CD4-positive, alpha-beta T cell treated with Interleukin-17A for 4 hours (primary cell): ENCODE measurements around the gene NEDD8.
A peak's percentile ranks its signal among the peaks of the same experiment; 100 is the strongest.

ENCODE experiments used
- DNase-seq: peaks from one replicate; pipeline ENCODE4 v3.0.0-alpha.2; 2020; ENCODE audit warnings: mixed read lengths

The NEDD8 gene

GRCh38 chr14:24232121-24232644, at the start of gene NEDD8:
TSS of gene NEDD8 (minus strand) at chr14:24232367. CDS start at chr14:24232267, 100 bp downstream.
- peak; percentile 89 for DNase-seq

- no peak for DNase-seq
Measured at GRCh38 chr14:24281636-24282035, 49.5 kb upstream of the NEDD8 start.

DNA sequence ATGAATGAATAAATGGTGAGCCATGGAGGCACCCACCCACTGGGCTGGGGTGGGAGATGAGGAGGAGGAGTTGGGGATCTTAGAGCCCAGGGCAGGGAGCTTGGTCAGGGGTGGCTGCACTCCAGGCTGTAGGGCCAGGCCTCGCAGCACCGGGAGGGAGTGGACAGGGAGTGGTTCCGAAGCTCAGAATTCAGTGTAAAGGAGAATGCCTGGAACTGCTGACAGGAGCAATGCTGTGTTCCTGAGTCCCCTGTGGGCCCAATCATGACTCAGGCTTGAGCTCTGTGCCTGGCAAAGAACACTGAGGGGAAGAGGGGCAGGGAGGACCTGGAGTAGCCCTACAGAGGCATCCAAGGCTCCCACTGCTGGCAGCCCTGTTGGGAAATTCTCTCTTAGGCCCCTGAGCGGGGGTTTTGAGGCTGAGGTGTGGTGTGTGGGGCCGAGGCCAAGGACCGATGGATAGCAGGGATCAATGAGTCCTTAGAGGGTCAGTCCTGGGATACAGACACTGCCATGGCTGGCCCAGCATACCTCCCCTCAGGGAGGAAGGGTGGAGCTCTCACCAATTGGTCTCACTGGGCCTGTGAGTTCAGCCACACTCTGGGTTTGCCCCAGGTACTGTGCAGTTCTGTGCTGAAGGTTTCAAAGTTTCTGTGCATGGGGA, 48.8 kb upstream of the NEDD8 start:
- no peak for DNase-seq

GRCh38 chr14:24279301-24280186, 47.4 kb upstream of the NEDD8 start:
- peak; percentile 53 for DNase-seq

DNA sequence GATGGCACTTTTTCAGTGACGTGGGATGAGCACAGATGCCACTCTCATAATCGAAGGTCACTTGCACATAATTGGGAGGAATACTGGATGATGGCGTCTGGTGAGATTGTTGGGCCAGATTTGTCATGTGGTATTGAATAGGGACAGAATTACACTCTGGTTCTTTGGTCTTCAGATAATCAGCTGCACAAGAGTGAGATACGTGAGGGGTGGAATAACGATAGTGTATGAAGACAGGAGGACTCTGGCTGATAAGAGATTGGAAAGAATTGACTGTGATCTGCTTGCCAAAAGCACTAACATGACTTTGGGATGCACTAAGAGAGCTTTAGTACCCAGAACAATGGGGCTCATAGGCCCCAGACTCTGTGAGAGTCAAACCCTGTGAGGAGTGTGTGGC, 46.3 kb upstream of the NEDD8 start:
- DNase-seq, result no peak

GRCh38 chr14:24277606-24278321, 45.6 kb upstream of the NEDD8 start:
- DNase-seq, result no peak

- DNase-seq, result no peak
Measured at GRCh38 chr14:24277071-24277470, 44.9 kb upstream of the NEDD8 start.

GRCh38 chr14:24274101-24274543, 42.0 kb upstream of the NEDD8 start:
- DNase-seq, result peak; percentile 49

GRCh38 chr14:24273422-24273998, 41.3 kb upstream of the NEDD8 start:
- DNase-seq, result no peak

DNA sequence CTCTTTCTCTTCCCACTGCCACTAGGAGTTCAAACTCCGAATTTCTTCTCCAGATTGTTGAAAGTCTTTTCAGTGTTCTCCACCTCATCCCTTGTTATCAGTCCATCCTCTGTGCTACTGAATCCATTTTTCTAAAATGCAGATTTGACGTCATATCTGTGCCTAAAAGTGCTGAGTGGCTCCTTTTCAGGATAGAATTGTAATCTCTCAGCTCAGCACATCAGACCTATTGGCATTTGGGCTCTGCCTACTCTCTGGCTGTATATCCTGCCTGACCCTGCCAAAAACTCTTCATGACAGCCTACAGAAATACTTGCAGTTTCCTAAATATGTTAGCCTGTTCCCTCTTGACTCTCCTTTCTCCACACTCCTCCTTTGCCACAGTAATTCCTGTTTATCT, 40.3 kb upstream of the NEDD8 start:
- DNase-seq, result no peak

DNA sequence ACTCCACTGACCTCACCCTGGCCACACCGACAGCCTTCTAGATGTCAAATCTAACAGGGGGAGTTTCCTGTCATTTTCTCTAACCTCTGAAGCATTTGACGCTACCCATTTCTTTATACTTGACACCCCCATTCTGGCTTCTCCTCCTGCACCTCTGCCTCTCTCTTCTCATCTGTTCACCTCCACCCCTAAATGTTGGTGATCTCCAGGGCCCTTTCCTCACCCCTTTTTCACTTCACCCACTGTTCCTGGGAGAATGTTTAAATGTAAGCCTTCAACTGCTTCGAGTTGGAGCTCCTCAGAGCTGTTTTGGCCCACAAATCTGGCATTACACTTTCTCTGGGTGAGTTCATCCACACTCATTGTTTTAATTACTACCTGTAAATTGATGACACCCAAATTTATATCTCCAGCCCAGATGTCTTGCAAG, 39.7 kb upstream of the NEDD8 start:
- no peak for DNase-seq

DNA sequence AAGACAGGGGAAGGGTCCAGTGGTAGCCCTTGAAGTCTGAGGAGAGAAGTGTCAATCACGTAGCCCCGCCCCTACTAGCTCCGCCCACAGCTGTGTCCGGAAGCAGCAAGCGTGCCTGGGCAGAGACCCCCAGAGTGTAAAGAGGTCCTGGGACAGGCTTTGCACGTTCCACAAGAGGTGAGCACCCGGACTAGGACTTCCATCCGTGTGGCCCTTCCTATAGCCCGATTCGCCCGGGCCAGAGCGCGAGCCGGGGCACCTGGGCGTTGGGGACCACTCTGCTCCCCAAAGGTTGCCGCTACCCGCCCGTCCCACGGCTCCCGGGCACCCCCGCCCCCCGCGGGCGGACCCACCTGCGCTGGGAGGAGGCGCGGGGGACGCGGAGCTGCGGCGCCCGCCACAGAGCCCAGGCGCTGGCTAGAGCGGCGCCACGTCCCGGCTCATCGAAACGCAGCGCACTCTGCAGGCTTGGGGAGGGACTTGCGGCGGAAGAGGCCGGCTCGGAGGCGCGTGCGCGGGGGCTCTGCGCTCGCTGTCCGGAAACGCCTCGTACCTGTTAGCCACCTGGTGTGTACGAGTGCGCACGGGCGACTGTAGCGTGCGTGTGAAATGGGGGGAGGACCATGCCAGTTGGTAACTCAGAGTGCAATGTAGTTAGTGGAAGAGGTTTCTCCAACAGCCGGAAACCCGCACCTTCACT, 39.1 kb upstream of the NEDD8 start, which contains the start of gene RABGGTA:
TSS of gene RABGGTA (minus strand) at position 464 of the 700 bp plus-strand sequence. CDS start 482 bp downstream, outside the sequence.
- peak; percentile 94 for DNase-seq

DNA sequence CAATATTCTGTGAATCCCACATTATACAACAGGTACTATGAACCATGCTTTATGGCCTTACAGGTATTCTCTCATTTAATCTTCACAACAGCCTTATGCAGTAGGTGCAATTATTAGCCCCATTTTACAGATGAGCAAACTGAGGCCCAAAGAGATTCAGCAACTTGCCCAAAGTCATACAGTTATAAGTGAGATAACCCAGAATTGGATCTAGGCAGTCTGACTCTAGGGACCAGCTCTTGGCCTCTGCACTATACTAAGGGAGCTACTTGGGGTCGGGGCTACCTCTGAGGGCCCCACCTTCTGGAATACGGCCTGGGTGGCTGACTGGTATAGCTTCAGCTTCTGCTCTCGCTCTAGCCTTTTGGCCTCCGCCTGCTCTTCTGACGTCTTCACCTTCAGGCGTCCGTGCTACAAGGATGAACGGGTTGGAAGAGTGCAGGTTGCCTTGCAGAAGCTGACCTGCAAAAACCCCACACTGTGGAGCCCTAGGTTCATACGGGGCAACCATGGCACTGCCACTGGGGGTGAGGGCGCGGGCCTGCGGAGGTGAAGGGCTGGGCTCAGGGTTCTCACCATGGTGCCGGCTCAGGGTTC, 38.5 kb upstream of the NEDD8 start:
- no peak for DNase-seq

DNA sequence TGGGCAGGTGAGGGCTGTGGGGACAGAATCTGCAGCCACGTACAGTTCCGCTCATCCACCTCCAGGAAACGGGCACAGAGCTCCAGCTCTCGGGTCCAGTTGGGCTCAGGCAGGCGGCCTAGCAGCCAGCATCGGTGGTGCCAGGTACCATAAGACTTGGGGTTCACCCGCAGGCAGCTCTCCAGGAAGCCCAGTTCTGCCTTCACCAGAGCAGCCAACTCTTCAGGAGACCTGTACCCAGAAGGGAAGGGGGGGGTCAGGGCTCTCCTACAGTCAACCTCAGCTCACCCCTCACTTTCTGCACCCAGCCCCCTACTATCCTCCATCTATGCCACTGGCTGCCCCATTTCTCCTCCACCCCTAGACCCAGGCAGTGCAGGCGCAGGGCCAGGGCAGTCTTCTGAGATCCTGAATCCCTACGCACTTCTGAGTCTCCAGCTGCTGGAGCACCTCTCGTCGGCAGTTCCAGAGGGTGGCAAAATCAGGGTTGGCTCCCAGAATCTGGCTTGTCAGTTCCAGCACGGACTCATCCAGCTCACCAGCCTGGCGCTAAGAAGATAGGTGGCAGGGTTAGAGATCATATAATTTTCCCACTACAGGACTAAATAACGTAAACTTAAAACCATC, 37.9 kb upstream of the NEDD8 start:
- no peak for DNase-seq

- no peak for DNase-seq
Measured at GRCh38 chr14:24269368-24269767, 37.2 kb upstream of the NEDD8 start.

GRCh38 chr14:24268225-24268624, 36.1 kb upstream of the NEDD8 start:
- DNase-seq, result no peak

DNA sequence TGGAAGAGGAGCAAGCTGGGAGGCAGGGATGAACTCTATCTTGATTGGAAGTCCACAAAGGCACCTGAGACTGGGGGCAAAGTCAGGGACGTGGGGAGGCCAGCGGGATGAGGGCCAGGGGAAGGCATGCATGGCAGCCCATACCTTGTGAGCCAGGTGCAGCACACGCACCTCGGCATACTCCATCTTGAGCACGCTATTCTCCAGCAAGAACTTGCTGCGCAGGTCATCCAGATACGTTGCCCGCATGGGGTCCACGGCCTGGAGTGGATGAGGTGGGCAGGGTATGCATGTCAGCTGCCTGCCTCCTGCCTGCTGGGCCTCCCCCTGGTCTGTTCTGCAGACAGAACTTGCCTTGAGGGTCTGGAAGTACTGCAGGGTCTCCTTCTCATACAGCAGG, 35.3 kb upstream of the NEDD8 start:
- no peak for DNase-seq

- no peak for DNase-seq
Measured at GRCh38 chr14:24266344-24267244, 34.4 kb upstream of the NEDD8 start.

DNA sequence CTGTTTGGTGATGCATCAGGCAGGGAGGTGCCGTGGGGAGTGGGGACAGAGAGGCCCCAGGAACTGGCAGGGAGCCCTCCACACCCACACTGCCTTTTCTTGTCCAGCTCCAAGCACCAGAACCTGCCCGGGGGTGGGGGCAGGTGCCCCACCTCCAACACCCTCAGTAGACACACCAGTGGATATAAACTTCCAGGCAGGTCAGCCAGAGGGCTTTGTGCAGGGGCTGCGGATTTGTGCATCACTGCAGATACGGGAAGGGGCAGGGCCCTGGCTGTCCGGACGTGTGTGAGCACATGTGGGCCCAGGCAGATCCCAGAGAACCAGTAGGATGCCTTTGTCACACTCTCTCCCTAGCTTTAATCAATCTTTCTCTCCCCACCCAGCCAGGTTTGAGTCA, 32.1 kb upstream of the NEDD8 start:
- DNase-seq, result no peak

GRCh38 chr14:24263848-24264247, 31.7 kb upstream of the NEDD8 start:
- DNase-seq, result no peak
